GM21825 (cell line): ENCODE measurements around the gene DMGDH.

Experiments
- ATAC-seq: cut with Tn5 transposase; IDR thresholded peaks from one replicate; pipeline ENCODE4 v1.9.1; 2021; ENCODE audit warnings: mild to moderate bottlenecking, moderate library complexity; ENCODE audit not compliant: unreplicated experiment

DMGDH gene

GRCh38 chr5:79074641-79075040, 5.2 kb upstream of the DMGDH start:
- no peak for ATAC-seq

- ATAC-seq = no peak
Observed at GRCh38 chr5:79070350-79070667, 835 bp upstream of the DMGDH start.

- ATAC-seq = no peak
Observed at GRCh38 chr5:79062436-79062835, 7.0 kb downstream of the DMGDH start.

- ATAC-seq = no peak
Observed at GRCh38 chr5:79059674-79060073, 9.8 kb downstream of the DMGDH start.

GRCh38 chr5:79056847-79057246, 12.6 kb downstream of the DMGDH start:
- no peak for ATAC-seq

GRCh38 chr5:79055017-79055416, 14.5 kb downstream of the DMGDH start:
- no peak for ATAC-seq

- ATAC-seq = no peak
Observed at GRCh38 chr5:79053321-79053720, 16.2 kb downstream of the DMGDH start.

- ATAC-seq = no peak
Observed at GRCh38 chr5:79050498-79050897, 19.0 kb downstream of the DMGDH start.

GRCh38 chr5:79048437-79048836, 21.0 kb downstream of the DMGDH start:
- ATAC-seq = no peak

- ATAC-seq = no peak
Observed at GRCh38 chr5:79047199-79047598, 22.3 kb downstream of the DMGDH start.

GRCh38 chr5:79042188-79042587, 27.3 kb downstream of the DMGDH start:
- ATAC-seq = no peak

- ATAC-seq = no peak
Observed at GRCh38 chr5:79036769-79037168, 32.7 kb downstream of the DMGDH start.

- ATAC-seq = no peak
Observed at GRCh38 chr5:79035237-79035636, 34.2 kb downstream of the DMGDH start.

- no peak for ATAC-seq
Observed at GRCh38 chr5:79032782-79033181, 36.7 kb downstream of the DMGDH start.

- ATAC-seq = no peak
Observed at GRCh38 chr5:79032031-79032695, 37.3 kb downstream of the DMGDH start.

GRCh38 chr5:79031485-79031867, 38.0 kb downstream of the DMGDH start:
- no peak for ATAC-seq

GRCh38 chr5:79030663-79031484, 38.6 kb downstream of the DMGDH start:
- no peak for ATAC-seq

- no peak for ATAC-seq
Observed at GRCh38 chr5:79025054-79025472, 44.4 kb downstream of the DMGDH start.

GRCh38 chr5:79023947-79024346, 45.5 kb downstream of the DMGDH start:
- no peak for ATAC-seq

- no peak for ATAC-seq
Observed at GRCh38 chr5:79023348-79023747, 46.1 kb downstream of the DMGDH start.

- ATAC-seq = no peak
Observed at GRCh38 chr5:79022771-79023170, 46.7 kb downstream of the DMGDH start.

- no peak for ATAC-seq
Observed at GRCh38 chr5:79021753-79022152, 47.7 kb downstream of the DMGDH start.
